HepG2 (cell line): Measurements from ENCODE around the gene BBIP1. TPM values are rescaled to one million over a fixed set of nuclear protein-coding genes. Genes with fewer than 3 reads are reported as not detected.

Experiments used
- AKAP8 ChIP-seq: sonication (generic); formaldehyde crosslinking; IDR thresholded peaks from 2 replicates; pipeline ENCODE4 v1.5.1; 2020; ENCODE audit warnings: mild to moderate bottlenecking, missing genetic modification reagents
- BCL6 ChIP-seq: IDR thresholded peaks from 2 replicates; pipeline ENCODE4 v1.6.1; 2016; ENCODE audit warnings: missing genetic modification reagents, missing compliant biosample characterization
- CBX2 ChIP-seq, 2 experiments: fragments of 200-600 bp in 1 of 2; sonication (generic); formaldehyde crosslinking in 1 of 2; IDR thresholded peaks; 2 replicates each; pipeline versions ENCODE4 v1.7.0 to v1.8.1; 2018 to 2022; ENCODE audit warnings: low read depth in 2 of 2, low read length in 1 of 2, mild to moderate bottlenecking in 1 of 2, missing genetic modification reagents in 1 of 2
- FOXJ3 ChIP-seq: sonication (generic); formaldehyde crosslinking; IDR thresholded peaks from 2 replicates; pipeline ENCODE4 v1.4.0; 2020; ENCODE audit warnings: missing genetic modification reagents, mild to moderate bottlenecking, borderline replicate concordance
- GABPA ChIP-seq, 2 experiments: IDR thresholded peaks; 2 replicates each; pipeline ENCODE4 v1.6.1; 2011 to 2016; ENCODE audit warnings: low read depth in 2 of 2, low read length in 1 of 2, missing biosample characterization in 1 of 2, missing genetic modification characterization in 1 of 2
- HDAC6 ChIP-seq: fragments of 200-600 bp; sonication (generic); IDR thresholded peaks from 2 replicates; pipeline ENCODE4 v1.7.0; 2017; ENCODE audit warnings: mild to moderate bottlenecking, antibody characterized with exemption, low read length, low read depth
- HNF4A ChIP-seq: sonication (generic); formaldehyde crosslinking; IDR thresholded peaks from 2 replicates; pipeline ENCODE4 v1.4.0; 2020; ENCODE audit warnings: missing genetic modification reagents
- KLF6 ChIP-seq: IDR thresholded peaks from 2 replicates; pipeline ENCODE4 v1.8.0; 2016; ENCODE audit warnings: missing biosample characterization, missing genetic modification reagents
- LCORL ChIP-seq, 2 experiments: fragments of 450-650 bp in 1 of 2; sonication (generic) in 1 of 2; formaldehyde crosslinking in 1 of 2; IDR thresholded peaks; 2 replicates each; pipeline versions ENCODE4 v1.5.0 to v1.6.1; 2017 to 2020; ENCODE audit warnings: antibody characterized with exemption in 1 of 2, missing genetic modification reagents in 1 of 2
- MYC ChIP-seq: sonication (generic); formaldehyde crosslinking; IDR thresholded peaks from 2 replicates; pipeline ENCODE4 v1.9.0; 2021; ENCODE audit warnings: missing genetic modification reagents, borderline replicate concordance
- NR2F2 ChIP-seq: IDR thresholded peaks from 2 replicates; pipeline ENCODE4 v1.6.1; 2012; ENCODE audit warnings: low read depth, inconsistent platforms, borderline replicate concordance
- PAX8 ChIP-seq: sonication (generic); formaldehyde crosslinking; IDR thresholded peaks from 2 replicates; pipeline ENCODE4 v1.8.0; 2022; ENCODE audit warnings: mild to moderate bottlenecking, missing genetic modification reagents, borderline replicate concordance
- RBAK ChIP-seq: sonication (generic); formaldehyde crosslinking; IDR thresholded peaks from 2 replicates; pipeline ENCODE4 v1.5.1; 2020; ENCODE audit warnings: mild to moderate bottlenecking, missing genetic modification reagents
- SP5 ChIP-seq: IDR thresholded peaks from 2 replicates; pipeline ENCODE4 v1.6.1; 2016; ENCODE audit warnings: low read depth, borderline replicate concordance
- TARDBP ChIP-seq: sonication (generic); formaldehyde crosslinking; IDR thresholded peaks from 2 replicates; pipeline ENCODE4 v1.8.0; 2022; ENCODE audit warnings: mild to moderate bottlenecking, missing genetic modification reagents
- THAP8 ChIP-seq: sonication (generic); formaldehyde crosslinking; IDR thresholded peaks from 2 replicates; pipeline ENCODE4 v1.5.1; 2020; ENCODE audit warnings: missing genetic modification reagents, mild to moderate bottlenecking, borderline replicate concordance
- WIZ ChIP-seq: sonication (generic); formaldehyde crosslinking; IDR thresholded peaks from 2 replicates; pipeline ENCODE4 v1.5.1; 2020; ENCODE audit warnings: mild to moderate bottlenecking, missing genetic modification reagents
- ZBTB38 ChIP-seq: sonication (generic); formaldehyde crosslinking; IDR thresholded peaks from 2 replicates; pipeline ENCODE4 v1.5.1; 2020; ENCODE audit warnings: mild to moderate bottlenecking, missing genetic modification reagents
- ZMYM3 ChIP-seq: sonication (generic); formaldehyde crosslinking; IDR thresholded peaks from 2 replicates; pipeline ENCODE4 v1.5.1; 2020; ENCODE audit warnings: mild to moderate bottlenecking, missing genetic modification reagents
- ZNF34 ChIP-seq: sonication (generic); formaldehyde crosslinking; IDR thresholded peaks from 2 replicates; pipeline ENCODE4 v1.4.0; 2020; ENCODE audit warnings: mild to moderate bottlenecking, missing genetic modification reagents, borderline replicate concordance
- ZNF784 ChIP-seq: sonication (generic); formaldehyde crosslinking; IDR thresholded peaks from 2 replicates; pipeline ENCODE4 v1.5.1; 2020; ENCODE audit warnings: missing genetic modification reagents, mild to moderate bottlenecking, borderline replicate concordance
- polyA plus RNA-seq, 8 experiments: library from polyadenylated mRNA; depleted of rRNA in 3 of 8; stranded (reverse) in 7 of 8; unstranded in 1 of 8; fragments of >200 nt; fragmentation: Illumina TruSeq in 4 of 8; extraction: Trizol in 4 of 8; gene quantifications; 2 replicates each; pipeline versions ENCODE4 v1.2.1 to v1.2.3, GENCODE V29; 2011 to 2016; ENCODE audit warnings: low read depth in 4 of 8, missing spikeins in 1 of 8, mixed read lengths in 1 of 8; ENCODE audit not compliant: insufficient read depth in 1 of 8
- total RNA-seq, 5 experiments: library from RNA; depleted of rRNA; stranded (reverse); fragments of >200 nt; fragmentation: Illumina TruSeq; extraction: Trizol; gene quantifications; 2 replicates each; pipeline ENCODE4 v1.2.3, GENCODE V29; 2016; ENCODE audit warnings: low read depth in 1 of 5
- TF ChIP-seq, protein P1 (sequence below): sonication (generic); formaldehyde crosslinking; IDR thresholded peaks from 2 replicates; pipeline ENCODE4 v1.8.0; 2022; ENCODE audit warnings: missing genetic modification reagents, mild to moderate bottlenecking, borderline replicate concordance
- TF ChIP-seq, protein P2 (sequence below): sonication (generic); formaldehyde crosslinking; IDR thresholded peaks from 2 replicates; pipeline ENCODE4 v1.9.0; 2021; ENCODE audit warnings: missing genetic modification reagents, borderline replicate concordance

Gene BBIP1
- total and polyA plus RNA-seq, 2 of the 13 experiments (the other 11 are each of a cell fraction or from before 2014, with no cell fraction given), result 18.3 to 24.1 TPM

- TF ChIP-seq WIZ (CRISPR knock-in tag) (peak; percentile 50; the same call in 1 of the 2 replicates), ZNF784 (CRISPR knock-in tag) (no peak; the same call in 1 of the 2 replicates), CBX2 (IDR thresholded peaks at IDR 0.05; ENCODE audit: low read depth, low read length) (no peak), CBX2 (CRISPR knock-in tag; IDR thresholded peaks at IDR 0.05; ENCODE audit: low read depth) (no peak), THAP8 (CRISPR knock-in tag) (no peak), SP5 (0 out of 2 replicates have a peak, but pooled peaks have one; percentile 15), MYC (no peak), KLF6 (CRISPR knock-in tag) (no peak; the same call in 1 of the 2 replicates), TARDBP (CRISPR knock-in tag) (no peak), GABPA (IDR thresholded peaks at IDR 0.05; ENCODE audit: low read depth, low read length) (no peak), GABPA (CRISPR knock-in tag; IDR thresholded peaks at IDR 0.05; ENCODE audit: low read depth) (peak; percentile 17; the same call in 1 of the 2 replicates), PAX8 (CRISPR knock-in tag) (no peak), HNF4A (no peak), RBAK (CRISPR knock-in tag) (no peak), ZMYM3 (CRISPR knock-in tag) (peak; percentile 27; the same call in 1 of the 2 replicates), FOXJ3 (no peak), HDAC6 (no peak), ZBTB38 (CRISPR knock-in tag) (0 out of 2 replicates have a peak, but pooled peaks have one; percentile 50), BCL6 (CRISPR knock-in tag) (0 out of 2 replicates have a peak, but pooled peaks have one; percentile 19), LCORL (IDR thresholded peaks at IDR 0.05) (no peak), LCORL (CRISPR knock-in tag; IDR thresholded peaks at IDR 0.05) (no peak), ZNF34 (CRISPR knock-in tag) (no peak), NR2F2 (no peak), AKAP8 (CRISPR knock-in tag) (no peak)
- TF ChIP-seq, protein P1, sequence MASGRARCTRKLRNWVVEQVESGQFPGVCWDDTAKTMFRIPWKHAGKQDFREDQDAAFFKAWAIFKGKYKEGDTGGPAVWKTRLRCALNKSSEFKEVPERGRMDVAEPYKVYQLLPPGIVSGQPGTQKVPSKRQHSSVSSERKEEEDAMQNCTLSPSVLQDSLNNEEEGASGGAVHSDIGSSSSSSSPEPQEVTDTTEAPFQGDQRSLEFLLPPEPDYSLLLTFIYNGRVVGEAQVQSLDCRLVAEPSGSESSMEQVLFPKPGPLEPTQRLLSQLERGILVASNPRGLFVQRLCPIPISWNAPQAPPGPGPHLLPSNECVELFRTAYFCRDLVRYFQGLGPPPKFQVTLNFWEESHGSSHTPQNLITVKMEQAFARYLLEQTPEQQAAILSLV (CRISPR knock-in tag), result 0 out of 2 replicates have a peak, but pooled peaks have one; percentile 41
- TF ChIP-seq, protein P2, sequence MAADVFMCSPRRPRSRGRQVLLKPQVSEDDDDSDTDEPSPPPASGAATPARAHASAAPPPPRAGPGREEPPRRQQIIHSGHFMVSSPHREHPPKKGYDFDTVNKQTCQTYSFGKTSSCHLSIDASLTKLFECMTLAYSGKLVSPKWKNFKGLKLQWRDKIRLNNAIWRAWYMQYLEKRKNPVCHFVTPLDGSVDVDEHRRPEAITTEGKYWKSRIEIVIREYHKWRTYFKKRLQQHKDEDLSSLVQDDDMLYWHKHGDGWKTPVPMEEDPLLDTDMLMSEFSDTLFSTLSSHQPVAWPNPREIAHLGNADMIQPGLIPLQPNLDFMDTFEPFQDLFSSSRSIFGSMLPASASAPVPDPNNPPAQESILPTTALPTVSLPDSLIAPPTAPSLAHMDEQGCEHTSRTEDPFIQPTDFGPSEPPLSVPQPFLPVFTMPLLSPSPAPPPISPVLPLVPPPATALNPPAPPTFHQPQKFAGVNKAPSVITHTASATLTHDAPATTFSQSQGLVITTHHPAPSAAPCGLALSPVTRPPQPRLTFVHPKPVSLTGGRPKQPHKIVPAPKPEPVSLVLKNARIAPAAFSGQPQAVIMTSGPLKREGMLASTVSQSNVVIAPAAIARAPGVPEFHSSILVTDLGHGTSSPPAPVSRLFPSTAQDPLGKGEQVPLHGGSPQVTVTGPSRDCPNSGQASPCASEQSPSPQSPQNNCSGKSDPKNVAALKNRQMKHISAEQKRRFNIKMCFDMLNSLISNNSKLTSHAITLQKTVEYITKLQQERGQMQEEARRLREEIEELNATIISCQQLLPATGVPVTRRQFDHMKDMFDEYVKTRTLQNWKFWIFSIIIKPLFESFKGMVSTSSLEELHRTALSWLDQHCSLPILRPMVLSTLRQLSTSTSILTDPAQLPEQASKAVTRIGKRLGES (CRISPR knock-in tag), result no peak
Observed at GRCh38 chr10:110871298-110872084, 47.5 kb downstream of the BBIP1 start, which contains the start of gene PDCD4 (continued).
